DMS153 treated with DMSO at 0.1 percent for 48 hours (cell line): ENCODE data around the gene CDC6.

ENCODE experiments used
- DNase-seq: peaks from one replicate; lab custom pipeline; 2025; ENCODE audit not compliant: unreplicated experiment; lab: John Stamatoyannopoulos, UW

CDC6 gene

DNA sequence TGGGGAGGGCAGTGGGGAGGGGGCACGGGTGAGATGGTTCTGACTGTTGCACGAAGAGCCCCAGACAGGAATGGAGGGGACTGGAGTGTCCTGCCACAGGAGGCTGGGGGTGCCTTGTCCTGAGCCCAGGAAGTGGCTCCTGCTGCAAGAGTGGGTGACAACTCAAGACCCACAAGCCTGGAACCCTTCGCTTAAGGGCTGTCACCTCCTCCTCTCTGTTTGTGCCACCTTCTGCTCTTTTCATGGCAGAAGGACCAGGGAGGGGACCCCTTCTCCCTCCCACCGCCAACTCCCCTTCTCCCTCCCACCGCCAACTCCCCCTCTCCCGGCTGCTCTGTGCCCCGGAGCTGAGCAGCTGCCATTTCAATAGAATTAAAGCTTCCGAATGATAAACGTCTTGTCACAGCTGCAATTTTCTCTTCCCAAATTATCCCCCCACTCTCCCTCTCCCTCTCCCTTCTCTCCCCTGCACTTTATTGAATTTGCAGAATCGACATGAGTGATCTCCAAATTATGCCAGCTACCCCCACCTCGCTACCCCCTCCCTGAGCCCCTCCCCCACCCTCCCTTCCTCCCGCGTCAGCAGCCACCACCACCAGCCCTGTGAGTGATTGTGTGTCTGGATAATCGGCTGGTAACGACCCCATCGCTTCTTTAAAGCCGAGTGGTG is 63.1 kb downstream of the CDC6 start:
- DNase-seq = no peak

DNA sequence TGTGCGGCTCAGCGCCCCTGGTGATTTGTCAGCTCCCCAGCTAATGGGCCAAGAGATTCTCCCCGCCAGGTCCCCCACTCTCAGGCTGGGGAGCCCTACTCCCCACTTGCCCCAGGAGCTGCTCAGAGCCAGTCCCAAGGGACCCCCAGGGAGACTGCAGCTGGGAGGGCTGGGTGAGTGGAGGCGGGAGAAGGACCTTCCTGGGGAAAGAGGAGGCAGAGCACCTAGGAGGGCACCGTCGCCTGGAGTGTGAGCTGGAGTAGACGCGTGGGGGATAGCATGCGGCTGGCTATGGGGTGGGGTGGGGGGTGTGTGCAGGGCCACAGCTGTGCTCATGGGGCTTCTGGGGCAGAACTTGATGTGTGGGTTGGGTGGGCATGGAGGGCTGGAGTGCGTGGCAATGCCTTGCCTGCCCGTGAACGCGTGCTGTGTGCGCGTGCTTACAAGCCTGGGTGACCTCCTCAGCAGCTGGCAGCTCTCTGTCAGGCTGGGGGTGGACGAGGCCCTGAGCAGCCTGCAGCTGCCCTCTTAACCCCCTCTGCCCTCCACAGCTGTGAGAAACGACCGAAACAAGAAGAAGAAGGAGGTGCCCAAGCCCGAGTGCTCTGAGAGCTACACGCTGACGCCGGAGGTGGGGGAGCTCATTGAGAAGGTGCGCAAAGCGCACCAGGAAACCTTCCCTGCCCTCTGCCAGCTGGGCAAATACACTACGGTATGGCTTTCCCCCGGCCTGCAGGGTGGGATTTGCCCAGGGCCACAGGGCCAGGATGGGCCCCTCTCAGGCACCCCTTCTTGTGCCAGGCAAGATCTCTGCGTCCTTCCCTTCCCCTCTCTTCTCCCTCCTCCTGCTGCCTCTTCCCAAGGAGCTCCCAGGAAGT is 63.9 kb downstream of the CDC6 start:
- no peak for DNase-seq

DNA sequence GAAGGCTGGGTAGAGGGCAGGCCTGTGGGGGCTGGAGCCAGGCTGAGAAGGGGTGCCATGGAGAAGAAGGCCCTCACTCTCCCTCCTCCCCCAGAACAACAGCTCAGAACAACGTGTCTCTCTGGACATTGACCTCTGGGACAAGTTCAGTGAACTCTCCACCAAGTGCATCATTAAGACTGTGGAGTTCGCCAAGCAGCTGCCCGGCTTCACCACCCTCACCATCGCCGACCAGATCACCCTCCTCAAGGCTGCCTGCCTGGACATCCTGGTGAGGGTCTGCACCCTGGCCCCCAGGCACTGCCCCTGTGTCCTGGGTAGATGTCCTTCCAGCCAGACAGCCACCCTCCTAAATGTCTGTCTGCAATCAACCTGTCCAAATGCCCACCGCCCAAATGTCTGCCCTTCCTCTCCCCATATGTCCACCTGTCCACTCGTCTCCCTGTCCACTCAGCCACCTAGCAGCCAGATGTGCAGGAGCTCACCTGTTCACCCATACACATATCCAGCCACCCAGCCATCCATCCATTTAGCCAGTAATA is 64.6 kb downstream of the CDC6 start:
- no peak for DNase-seq

DNA sequence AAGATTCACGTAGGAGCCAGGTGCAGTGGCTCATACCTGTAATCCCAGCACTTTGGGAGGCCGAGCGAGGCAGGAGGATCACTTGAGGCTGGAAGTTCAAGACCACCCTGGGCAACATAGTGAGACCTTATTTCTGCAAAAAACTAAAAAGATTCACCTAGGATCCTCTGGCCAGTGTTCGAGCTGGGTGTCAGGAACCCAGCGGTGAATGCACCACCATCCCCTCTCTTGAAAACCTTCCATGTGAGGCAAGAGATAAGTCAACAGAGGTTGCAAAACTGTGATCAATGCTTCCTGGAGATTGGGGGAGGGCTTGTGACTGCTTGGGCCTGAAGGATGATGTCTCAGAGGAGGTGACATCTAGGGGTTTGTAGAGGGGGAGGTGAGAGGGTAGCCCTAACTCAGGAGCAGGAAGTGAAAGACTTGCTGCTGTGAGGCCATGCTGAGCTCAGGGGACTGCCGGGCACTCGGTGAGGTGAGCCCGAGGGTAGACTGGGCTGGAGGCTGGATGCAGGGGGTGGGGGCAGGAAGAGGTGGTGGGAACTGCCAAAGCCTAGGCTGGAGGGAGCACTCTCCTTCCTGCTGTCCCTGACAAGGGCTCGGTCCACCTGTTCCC is 65.2 kb downstream of the CDC6 start:
- no peak for DNase-seq
